Measurements from ENCODE around the gene OLA1. TPM values are rescaled to one million over a fixed set of nuclear protein-coding genes. Genes with fewer than 3 reads are reported as not detected.
A peak's percentile ranks its signal among the peaks of the same experiment; 100 is the strongest.

OLA1 gene
- total RNA-seq, 1 experiment from 2014 or later, result 263 TPM

DNA sequence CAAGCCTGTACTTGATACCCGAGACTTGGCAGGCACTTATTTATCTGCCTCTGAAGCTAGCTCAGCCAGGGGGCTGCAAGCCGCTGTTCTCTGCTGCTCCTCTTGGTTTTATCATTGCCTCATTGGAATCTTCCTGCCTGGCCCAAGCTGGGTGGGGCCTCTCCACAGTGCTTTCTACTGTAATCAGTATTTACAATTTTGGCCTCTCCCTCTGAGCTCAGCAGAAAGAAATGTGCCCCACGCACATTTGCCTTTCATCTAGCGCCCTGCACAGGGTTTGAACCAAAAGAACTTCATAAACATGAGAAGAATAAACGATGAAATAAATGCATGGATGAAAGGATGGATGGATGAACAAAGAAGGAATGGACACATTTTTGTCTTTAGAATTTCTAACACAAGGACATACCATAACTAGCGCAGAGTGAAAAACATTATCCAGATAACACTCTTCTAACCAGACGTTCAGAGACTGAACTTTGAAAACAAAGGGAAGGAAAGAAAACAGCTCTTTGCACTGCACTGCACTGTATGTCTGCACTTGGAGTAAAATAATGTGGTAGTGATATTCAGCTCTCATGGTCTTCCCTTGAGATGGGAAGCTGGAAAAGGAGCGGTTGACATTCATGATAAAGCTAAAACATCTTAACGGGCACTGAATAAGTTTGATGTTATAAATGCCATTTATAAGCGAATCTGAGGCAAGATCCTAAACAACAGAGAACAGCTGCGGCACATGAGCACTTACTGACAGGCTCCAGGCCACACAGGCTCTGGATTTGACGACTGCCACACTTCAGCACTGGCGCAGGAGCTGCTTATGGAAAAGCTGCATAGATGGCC, 196.4 kb downstream of the OLA1 start:
- H3K36me3 ChIP-seq (ENCODE audit: low read depth), result no peaks in the 10 kb centered on the region
- H3K27me3 ChIP-seq (ENCODE audit: insufficient read depth, low read depth), result no peaks in the 10 kb centered on the region
- TF ChIP-seq, protein P1, sequence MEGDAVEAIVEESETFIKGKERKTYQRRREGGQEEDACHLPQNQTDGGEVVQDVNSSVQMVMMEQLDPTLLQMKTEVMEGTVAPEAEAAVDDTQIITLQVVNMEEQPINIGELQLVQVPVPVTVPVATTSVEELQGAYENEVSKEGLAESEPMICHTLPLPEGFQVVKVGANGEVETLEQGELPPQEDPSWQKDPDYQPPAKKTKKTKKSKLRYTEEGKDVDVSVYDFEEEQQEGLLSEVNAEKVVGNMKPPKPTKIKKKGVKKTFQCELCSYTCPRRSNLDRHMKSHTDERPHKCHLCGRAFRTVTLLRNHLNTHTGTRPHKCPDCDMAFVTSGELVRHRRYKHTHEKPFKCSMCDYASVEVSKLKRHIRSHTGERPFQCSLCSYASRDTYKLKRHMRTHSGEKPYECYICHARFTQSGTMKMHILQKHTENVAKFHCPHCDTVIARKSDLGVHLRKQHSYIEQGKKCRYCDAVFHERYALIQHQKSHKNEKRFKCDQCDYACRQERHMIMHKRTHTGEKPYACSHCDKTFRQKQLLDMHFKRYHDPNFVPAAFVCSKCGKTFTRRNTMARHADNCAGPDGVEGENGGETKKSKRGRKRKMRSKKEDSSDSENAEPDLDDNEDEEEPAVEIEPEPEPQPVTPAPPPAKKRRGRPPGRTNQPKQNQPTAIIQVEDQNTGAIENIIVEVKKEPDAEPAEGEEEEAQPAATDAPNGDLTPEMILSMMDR (conservative IDR thresholded peaks at IDR 0.05), result no peak
- TF ChIP-seq EZH2 (IDR thresholded peaks at IDR 0.05; ENCODE audit: low read depth), result no peak
- no peaks in the 10 kb centered on the region for H3K79me2 ChIP-seq (ENCODE audit: low read depth)
- DNase-seq, result peak; percentile 83
- H4K20me1 ChIP-seq (ENCODE audit: insufficient read depth), result no peaks in the 10 kb centered on the region
- intact Hi-C loops (cut with micrococcal nuclease; ENCODE audit: unreplicated experiment), result loop anchor here (5.0 kb wide), 2 partner anchors 90 to 290 kb away; no protein-coding TSS in a partner anchor
- CTCF ChIA-PET, result interaction anchor here (0.5 to 1.6 kb wide), 7 partner anchors 10 to 1459 kb away, joined by 3 to 6 read pairs (median 4); no protein-coding TSS in a partner anchor
- H3K4me2 ChIP-seq, result peak overlapping the region; percentile 32
- H3K4me1 ChIP-seq (replicated peaks; ENCODE audit: insufficient read depth), result peaks cover 21% of the 10 kb centered on the region
- no peak overlapping the region for H3K27ac ChIP-seq
- no peaks in the 10 kb centered on the region for H3K9me3 ChIP-seq (ENCODE audit: insufficient read depth, low read depth)
- peaks cover 9% of the 10 kb centered on the region; the same call in 1 of the 2 replicates for H3F3A ChIP-seq (ENCODE audit: insufficient read depth, low read depth)
- POLR2A ChIA-PET (ENCODE audit: unreplicated experiment), result interaction anchor here (0.6 to 0.7 kb wide), 4 partner anchors 86 to 463 kb away, joined by 3 to 6 read pairs (median 4); no protein-coding TSS in a partner anchor
- no TSS peak for BruUV-seq (replicated peaks)
- 0 out of 2 replicates have a peak overlapping the region, but pooled peaks have one; percentile 5 for H2AFZ ChIP-seq
- H3K9me2 ChIP-seq (ENCODE audit: insufficient read depth), result no peaks in the 10 kb centered on the region
- H3K4me3 ChIP-seq, result no peak overlapping the region; the same call in 1 of the 2 replicates

DNA sequence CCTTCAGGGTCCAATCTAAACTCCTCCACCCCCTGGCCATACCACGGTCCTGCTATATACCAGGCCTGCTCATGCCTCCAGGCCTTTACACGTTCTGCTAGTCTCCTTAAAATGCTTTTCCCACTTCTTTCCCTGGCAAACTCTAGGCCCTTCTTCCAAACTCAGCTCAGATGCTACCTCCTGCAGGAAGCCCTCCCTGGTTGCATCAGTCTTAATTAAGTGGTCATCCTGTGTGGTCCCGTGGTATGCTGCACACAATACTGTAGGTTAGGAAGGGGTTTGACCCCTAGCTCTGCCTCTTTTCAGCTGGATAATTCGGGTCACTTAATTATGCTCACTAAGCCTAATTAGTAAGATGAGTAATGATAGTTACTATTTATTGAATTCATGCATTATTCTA, 197.3 kb downstream of the OLA1 start:
- H3K4me3 ChIP-seq, result no peak overlapping the region
- TF ChIP-seq, protein P1 (conservative IDR thresholded peaks at IDR 0.05), result no peak
- TF ChIP-seq EZH2 (IDR thresholded peaks at IDR 0.05; ENCODE audit: low read depth), result no peak
- no peak overlapping the region for H2AFZ ChIP-seq
- ChIA-PET POLR2A (ENCODE audit: unreplicated experiment) (no interaction called here), CTCF (interaction anchor here (0.5 to 1.6 kb wide), 4 partner anchors 15 to 1352 kb away, joined by 4 to 6 read pairs (median 4); no protein-coding TSS in a partner anchor)
- DNase-seq, result no peak
- peaks cover 21% of the 10 kb centered on the region for H3K4me1 ChIP-seq (replicated peaks; ENCODE audit: insufficient read depth)
- H4K20me1 ChIP-seq (ENCODE audit: insufficient read depth), result no peaks in the 10 kb centered on the region
- H3K36me3 ChIP-seq (ENCODE audit: low read depth), result no peaks in the 10 kb centered on the region
- BruUV-seq (replicated peaks), result no TSS peak
- no peaks in the 10 kb centered on the region for H3K27me3 ChIP-seq (ENCODE audit: insufficient read depth, low read depth)
- no peak overlapping the region for H3K27ac ChIP-seq
- H3K4me2 ChIP-seq, result peak overlapping the region; percentile 32
- no peaks in the 10 kb centered on the region for H3K9me2 ChIP-seq (ENCODE audit: insufficient read depth)
- H3K9me3 ChIP-seq (ENCODE audit: insufficient read depth, low read depth), result no peaks in the 10 kb centered on the region
- no peaks in the 10 kb centered on the region for H3K79me2 ChIP-seq (ENCODE audit: low read depth)
- H3F3A ChIP-seq (ENCODE audit: insufficient read depth, low read depth), result peaks cover 9% of the 10 kb centered on the region; the same call in 1 of the 2 replicates
- intact Hi-C loops (cut with micrococcal nuclease; ENCODE audit: unreplicated experiment), result loop anchor here (5.0 kb wide), 2 partner anchors 89 to 291 kb away; no protein-coding TSS in a partner anchor

DNA sequence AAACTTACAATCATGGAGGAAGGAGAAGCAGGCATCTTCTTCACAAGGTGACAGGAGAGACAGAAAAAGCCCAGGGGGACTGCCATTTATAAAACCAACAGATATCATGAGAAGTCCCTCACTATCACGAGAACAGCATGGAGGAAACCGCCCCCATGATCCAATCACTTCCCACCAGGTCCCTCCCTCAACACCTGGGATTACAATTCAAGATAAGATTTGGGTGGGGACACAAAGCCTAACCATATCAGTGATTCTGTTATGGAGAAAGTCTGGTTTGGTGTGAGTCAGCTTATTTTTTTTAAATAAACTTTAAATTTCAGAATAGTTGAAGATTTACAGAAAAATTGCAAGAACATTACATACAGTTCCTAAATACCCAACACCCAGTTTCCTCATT, 198.4 kb downstream of the OLA1 start:
- Histone ChIP-seq H3K4me3 (no peak overlapping the region), H3K9me2 (ENCODE audit: insufficient read depth) (no peaks in the 10 kb centered on the region), H4K20me1 (ENCODE audit: insufficient read depth) (no peaks in the 10 kb centered on the region), H2AFZ (no peak overlapping the region), H3K27me3 (ENCODE audit: insufficient read depth, low read depth) (no peaks in the 10 kb centered on the region), H3K27ac (no peak overlapping the region), H3K79me2 (ENCODE audit: low read depth) (no peaks in the 10 kb centered on the region), H3K4me1 (replicated peaks; ENCODE audit: insufficient read depth) (peaks cover 21% of the 10 kb centered on the region), H3K4me2 (no peak overlapping the region), H3K36me3 (ENCODE audit: low read depth) (no peaks in the 10 kb centered on the region), H3K9me3 (ENCODE audit: insufficient read depth, low read depth) (no peaks in the 10 kb centered on the region), H3F3A (ENCODE audit: insufficient read depth, low read depth) (peaks cover 9% of the 10 kb centered on the region; the same call in 1 of the 2 replicates)
- ChIA-PET POLR2A (ENCODE audit: unreplicated experiment) (interaction anchor here (0.6 kb wide), 1 partner anchor 12 kb away, joined by 3 read pairs; no protein-coding TSS in a partner anchor), CTCF (interaction anchor here (0.6 kb wide), 1 partner anchor 282 kb away, joined by 5 read pairs; no protein-coding TSS in a partner anchor)
- BruUV-seq (replicated peaks), result no TSS peak
- DNase-seq, result no peak
- intact Hi-C loops (cut with micrococcal nuclease; ENCODE audit: unreplicated experiment), result loop anchor here (5.0 to 10.0 kb wide), 4 partner anchors 88 to 295 kb away; no protein-coding TSS in a partner anchor
- no peak for TF ChIP-seq EZH2 (IDR thresholded peaks at IDR 0.05; ENCODE audit: low read depth)
- TF ChIP-seq, protein P1 (conservative IDR thresholded peaks at IDR 0.05), result no peak

Measured in PC-9 (cell line).